Activated naive CD8-positive, alpha-beta T cell treated with anti-CD3 and anti-CD28 coated beads, Interleukin-2, amount 50 U/mL, for 24 hours (primary cell): Measurements from ENCODE around the gene FAHD2A.

ENCODE experiments used
- ATAC-seq: fragments of 150-1000 bp; cut with Tn5 transposase; one replicate; pipeline ENCODE4 v1.10.0; 2021
- DNase-seq: peaks from one replicate; pipeline ENCODE4 v3.0.0; 2021
- H3K27ac Mint-ChIP-seq: one replicate; pipeline ENCODE4 v1.8.0; 2021; ENCODE audit warnings: mild to moderate bottlenecking, mixed read lengths
- H3K27me3 Mint-ChIP-seq: one replicate; pipeline ENCODE4 v1.8.0; 2021; ENCODE audit warnings: mixed read lengths
- H3K36me3 Mint-ChIP-seq: one replicate; pipeline ENCODE4 v1.8.0; 2021; ENCODE audit warnings: low read depth, mixed read lengths
- H3K4me1 Mint-ChIP-seq: one replicate; pipeline ENCODE4 v1.8.0; 2021; ENCODE audit warnings: mixed read lengths
- H3K4me3 Mint-ChIP-seq: one replicate; pipeline ENCODE4 v1.8.0; 2021; ENCODE audit warnings: mild to moderate bottlenecking, moderate library complexity, mixed read lengths
- H3K9me3 Mint-ChIP-seq: one replicate; pipeline ENCODE4 v1.8.0; 2021; ENCODE audit warnings: mixed read lengths

The FAHD2A gene

GRCh38 chr2:95382192-95382591 is 20.3 kb upstream of the FAHD2A start:
- ATAC-seq (no peak), DNase-seq (no peak)
- Mint-ChIP-seq H3K9me3 (no peaks in the 10 kb centered on the region), H3K4me1 (no peaks in the 10 kb centered on the region), H3K36me3 (no peaks in the 10 kb centered on the region), H3K27me3 (peaks cover 7% of the 10 kb centered on the region), H3K27ac (no peak overlapping the region), H3K4me3 (no peak overlapping the region)

GRCh38 chr2:95382686-95383634 is 19.5 kb upstream of the FAHD2A start:
- ATAC-seq (no peak), DNase-seq (no peak)
- Mint-ChIP-seq H3K36me3 (no peaks in the 10 kb centered on the region), H3K27ac (no peak overlapping the region), H3K27me3 (peaks cover 10% of the 10 kb centered on the region), H3K9me3 (no peaks in the 10 kb centered on the region), H3K4me3 (no peak overlapping the region), H3K4me1 (no peaks in the 10 kb centered on the region)

- peaks cover 10% of the 10 kb centered on the region for H3K27me3 Mint-ChIP-seq
- H3K4me1 Mint-ChIP-seq = no peaks in the 10 kb centered on the region
- H3K9me3 Mint-ChIP-seq = no peaks in the 10 kb centered on the region
- ATAC-seq = no peak
- no peak overlapping the region for H3K27ac Mint-ChIP-seq
- H3K4me3 Mint-ChIP-seq = no peak overlapping the region
- DNase-seq = no peak
- no peaks in the 10 kb centered on the region for H3K36me3 Mint-ChIP-seq
Observed at GRCh38 chr2:95383635-95384027, 18.9 kb upstream of the FAHD2A start.

GRCh38 chr2:95384854-95385569 is 17.5 kb upstream of the FAHD2A start:
- H3K9me3 Mint-ChIP-seq = no peaks in the 10 kb centered on the region
- H3K4me1 Mint-ChIP-seq = no peaks in the 10 kb centered on the region
- H3K27me3 Mint-ChIP-seq = peaks cover 7% of the 10 kb centered on the region
- ATAC-seq (no peak), DNase-seq (no peak)
- no peak overlapping the region for H3K4me3 Mint-ChIP-seq
- H3K36me3 Mint-ChIP-seq = no peaks in the 10 kb centered on the region
- H3K27ac Mint-ChIP-seq = no peak overlapping the region

- peaks cover 7% of the 10 kb centered on the region for H3K27me3 Mint-ChIP-seq
- no peaks in the 10 kb centered on the region for H3K9me3 Mint-ChIP-seq
- ATAC-seq = no peak
- no peak overlapping the region for H3K4me3 Mint-ChIP-seq
- H3K4me1 Mint-ChIP-seq = no peaks in the 10 kb centered on the region
- H3K27ac Mint-ChIP-seq = no peak overlapping the region
- no peak for DNase-seq
- H3K36me3 Mint-ChIP-seq = no peaks in the 10 kb centered on the region
Observed at GRCh38 chr2:95385570-95385984, 16.9 kb upstream of the FAHD2A start.

- Mint-ChIP-seq H3K4me1 (no peaks in the 10 kb centered on the region), H3K27ac (no peak overlapping the region), H3K36me3 (no peaks in the 10 kb centered on the region), H3K4me3 (no peak overlapping the region), H3K9me3 (no peaks in the 10 kb centered on the region), H3K27me3 (peaks cover 7% of the 10 kb centered on the region)
- DNase-seq (no peak), ATAC-seq (no peak)
Observed at GRCh38 chr2:95386031-95386430, 16.5 kb upstream of the FAHD2A start.

GRCh38 chr2:95387358-95387757 is 15.2 kb upstream of the FAHD2A start:
- Mint-ChIP-seq H3K4me3 (no peak overlapping the region), H3K4me1 (no peaks in the 10 kb centered on the region), H3K9me3 (no peaks in the 10 kb centered on the region), H3K36me3 (no peaks in the 10 kb centered on the region), H3K27me3 (peaks cover 4% of the 10 kb centered on the region), H3K27ac (no peak overlapping the region)
- ATAC-seq (no peak), DNase-seq (no peak)

GRCh38 chr2:95388091-95388692 is 14.3 kb upstream of the FAHD2A start:
- Mint-ChIP-seq H3K36me3 (no peaks in the 10 kb centered on the region), H3K27me3 (peaks cover 4% of the 10 kb centered on the region), H3K9me3 (no peaks in the 10 kb centered on the region), H3K27ac (no peak overlapping the region), H3K4me3 (no peak overlapping the region), H3K4me1 (no peaks in the 10 kb centered on the region)
- ATAC-seq (no peak), DNase-seq (no peak)

- no peak for DNase-seq
- H3K27ac Mint-ChIP-seq = no peak overlapping the region
Observed at GRCh38 chr2:95388856-95389244, 13.7 kb upstream of the FAHD2A start.

GRCh38 chr2:95389245-95390119 is 13.0 kb upstream of the FAHD2A start:
- H3K4me1 Mint-ChIP-seq = no peaks in the 10 kb centered on the region
- H3K36me3 Mint-ChIP-seq = no peaks in the 10 kb centered on the region
- no peak overlapping the region for H3K27ac Mint-ChIP-seq
- H3K4me3 Mint-ChIP-seq = no peak overlapping the region
- peaks cover 7% of the 10 kb centered on the region for H3K27me3 Mint-ChIP-seq
- H3K9me3 Mint-ChIP-seq = no peaks in the 10 kb centered on the region
- DNase-seq (peak; percentile 65), ATAC-seq (peak; percentile 72)

More at GRCh38 chr2:95388856-95389244, 13.7 kb upstream of the FAHD2A start:
- Mint-ChIP-seq H3K9me3 (no peaks in the 10 kb centered on the region), H3K36me3 (no peaks in the 10 kb centered on the region), H3K27me3 (peaks cover 4% of the 10 kb centered on the region), H3K4me1 (no peaks in the 10 kb centered on the region), H3K4me3 (no peak overlapping the region)
- peak; percentile 10 for ATAC-seq

GRCh38 chr2:95390272-95390880 is 12.1 kb upstream of the FAHD2A start:
- Mint-ChIP-seq H3K27me3 (peaks cover 7% of the 10 kb centered on the region), H3K4me3 (no peak overlapping the region), H3K4me1 (no peaks in the 10 kb centered on the region), H3K27ac (no peak overlapping the region), H3K36me3 (no peaks in the 10 kb centered on the region), H3K9me3 (no peaks in the 10 kb centered on the region)
- DNase-seq (no peak), ATAC-seq (no peak)

GRCh38 chr2:95390881-95391321 is 11.6 kb upstream of the FAHD2A start:
- peaks cover 7% of the 10 kb centered on the region for H3K27me3 Mint-ChIP-seq
- H3K4me3 Mint-ChIP-seq = no peak overlapping the region
- no peak for DNase-seq
- ATAC-seq = no peak
- no peaks in the 10 kb centered on the region for H3K36me3 Mint-ChIP-seq
- no peak overlapping the region for H3K27ac Mint-ChIP-seq
- no peaks in the 10 kb centered on the region for H3K9me3 Mint-ChIP-seq
- no peaks in the 10 kb centered on the region for H3K4me1 Mint-ChIP-seq

- Mint-ChIP-seq H3K4me3 (no peak overlapping the region), H3K36me3 (no peaks in the 10 kb centered on the region), H3K27me3 (peaks cover 5% of the 10 kb centered on the region), H3K27ac (no peak overlapping the region), H3K9me3 (no peaks in the 10 kb centered on the region), H3K4me1 (no peaks in the 10 kb centered on the region)
- DNase-seq (no peak), ATAC-seq (no peak)
Observed at GRCh38 chr2:95391641-95392310, 10.7 kb upstream of the FAHD2A start.
